Inflammatory macrophage (primary cell): Measurements from ENCODE around the gene TMEM132D.

ENCODE experiments used
- DNase-seq, 2 donors: peaks; one replicate each; pipeline ENCODE4 v3.0.0-alpha.2; 2020 to 2022

The TMEM132D gene

DNA sequence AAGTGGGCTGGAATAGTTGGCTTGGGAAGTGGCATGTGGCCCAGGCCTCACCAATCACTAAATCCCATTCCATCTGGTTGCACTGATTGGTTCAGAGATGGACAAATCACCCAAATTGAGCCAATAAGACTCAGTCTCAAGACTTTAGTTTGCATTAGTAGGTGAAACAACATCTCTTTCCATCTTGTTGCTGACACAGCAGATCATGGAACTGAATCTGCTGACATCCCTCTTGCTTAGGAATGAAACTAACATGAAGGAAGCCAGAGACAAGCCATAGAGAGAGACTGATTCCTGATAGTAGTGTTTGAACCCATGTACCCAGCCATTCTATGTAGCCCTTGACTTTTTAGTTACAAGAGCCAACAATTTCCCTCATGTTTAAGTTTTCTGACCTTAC, 743.5 kb downstream of the TMEM132D start:
- no peak for DNase-seq

DNA sequence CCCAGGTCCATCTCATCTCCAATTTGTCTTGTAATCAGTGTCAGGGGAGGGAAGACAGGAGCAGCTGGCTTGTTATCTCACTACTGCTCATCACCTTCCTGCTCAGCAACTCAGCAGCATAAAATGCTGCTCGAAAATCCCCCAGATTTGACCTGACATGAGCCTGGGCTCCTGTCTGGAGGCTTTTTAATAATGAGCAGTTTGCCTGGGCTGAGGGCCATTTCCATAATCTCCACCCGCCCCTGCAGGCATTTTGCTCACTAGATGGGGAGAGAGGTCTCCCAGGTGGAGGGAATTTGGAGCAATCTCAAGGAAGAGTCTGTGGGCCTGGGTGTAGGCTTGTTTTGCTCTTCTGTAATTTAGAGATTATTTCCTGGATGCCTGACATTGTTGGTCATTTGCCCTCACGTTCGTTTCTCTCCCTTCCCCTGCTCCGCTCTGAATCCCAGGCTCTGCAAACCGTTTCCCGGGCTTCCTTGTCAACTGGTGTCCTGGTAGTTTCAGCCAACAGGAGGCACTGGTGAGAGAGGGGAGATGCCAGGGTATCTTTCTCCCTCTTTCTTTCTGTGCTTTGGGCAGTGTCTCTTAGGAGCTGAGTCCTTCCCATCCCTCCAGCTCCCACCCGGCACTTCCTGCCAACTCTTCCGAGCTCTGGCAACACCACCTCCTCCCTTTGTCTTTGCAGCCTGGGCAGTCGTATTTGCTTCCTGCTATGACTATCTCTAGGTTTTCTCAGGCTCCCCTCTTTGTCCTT, 751.3 kb downstream of the TMEM132D start:
- no peak for DNase-seq

GRCh38 chr12:129150721-129151120, 753.1 kb downstream of the TMEM132D start:
- DNase-seq, result no peak

- no peak for DNase-seq
These were observed 758.4 kb downstream of the TMEM132D start for GRCh38 chr12:129145381-129145780.

- no peak for DNase-seq
These were observed 765.0 kb downstream of the TMEM132D start for GRCh38 chr12:129138776-129139175.

DNA sequence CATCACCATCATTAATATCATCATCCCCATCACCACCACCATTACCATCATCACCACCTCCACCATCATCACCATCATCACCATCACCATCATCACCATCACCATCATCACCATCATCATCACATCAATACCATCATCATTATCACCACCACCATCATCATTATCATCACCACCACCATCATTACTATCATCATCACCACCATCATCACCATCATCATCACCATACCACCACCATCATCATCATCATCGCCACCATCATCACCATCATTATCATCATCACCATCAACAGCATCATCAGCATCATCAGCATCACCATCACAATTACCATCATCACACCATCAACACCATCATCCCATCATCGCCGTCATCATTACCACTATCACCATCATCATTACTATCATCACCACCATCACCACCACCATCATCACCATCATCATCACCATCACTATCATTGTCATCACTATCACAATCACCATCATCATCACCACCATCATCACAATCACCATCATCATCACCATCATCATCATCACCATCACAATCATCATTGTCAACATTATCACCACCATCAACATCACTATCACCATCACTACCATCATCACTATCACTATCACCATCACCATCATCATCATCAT, 767.0 kb downstream of the TMEM132D start:
- DNase-seq, result no peak

GRCh38 chr12:129127771-129128170, 776.1 kb downstream of the TMEM132D start:
- DNase-seq, result no peak

- DNase-seq, result no peak
These were observed 776.6 kb downstream of the TMEM132D start for GRCh38 chr12:129127211-129127610.

GRCh38 chr12:129119537-129119936, 784.3 kb downstream of the TMEM132D start:
- no peak for DNase-seq

GRCh38 chr12:129115558-129115957, 788.3 kb downstream of the TMEM132D start:
- DNase-seq, result no peak

DNA sequence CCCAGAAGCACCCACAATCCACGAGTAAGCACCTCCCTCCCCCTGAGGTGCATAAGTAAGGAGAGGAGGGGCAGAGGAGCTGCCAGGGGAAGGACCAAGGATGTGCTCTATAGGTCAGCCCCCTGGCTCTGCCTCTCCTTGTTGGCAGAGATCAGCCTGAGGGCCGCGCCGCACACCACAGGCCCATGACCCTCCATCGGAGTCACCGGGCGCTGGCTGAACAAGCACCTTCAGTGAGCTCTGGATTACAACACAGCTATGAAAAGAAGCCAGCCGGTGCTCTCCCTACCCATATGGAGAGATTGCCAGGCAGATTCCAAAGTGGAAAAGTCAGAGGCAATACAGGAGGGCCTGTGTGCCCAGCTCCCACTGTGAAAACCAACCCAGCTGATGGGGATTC, 793.2 kb downstream of the TMEM132D start:
- no peak for DNase-seq

GRCh38 chr12:129109174-129110001, 794.4 kb downstream of the TMEM132D start:
- no peak for DNase-seq

DNA sequence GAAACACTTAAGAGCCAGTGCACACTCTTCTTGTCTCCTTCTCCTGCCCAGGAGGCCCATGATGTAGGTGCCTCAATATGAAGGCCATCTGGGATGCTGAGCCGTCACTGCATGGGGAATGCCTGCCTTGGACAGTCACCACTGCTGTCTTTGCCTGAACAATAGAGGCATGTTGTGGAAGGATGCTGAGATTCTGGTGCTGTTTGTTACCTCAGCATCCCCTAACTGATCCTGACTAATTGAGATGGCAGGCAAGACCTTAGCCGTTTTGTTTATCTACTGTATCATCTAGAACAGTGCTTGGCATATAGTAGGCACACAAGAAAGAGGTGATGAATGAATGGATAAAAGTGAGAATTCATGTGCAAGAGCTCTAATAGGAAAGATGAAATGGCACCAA, 797.1 kb downstream of the TMEM132D start:
- no peak for DNase-seq

DNA sequence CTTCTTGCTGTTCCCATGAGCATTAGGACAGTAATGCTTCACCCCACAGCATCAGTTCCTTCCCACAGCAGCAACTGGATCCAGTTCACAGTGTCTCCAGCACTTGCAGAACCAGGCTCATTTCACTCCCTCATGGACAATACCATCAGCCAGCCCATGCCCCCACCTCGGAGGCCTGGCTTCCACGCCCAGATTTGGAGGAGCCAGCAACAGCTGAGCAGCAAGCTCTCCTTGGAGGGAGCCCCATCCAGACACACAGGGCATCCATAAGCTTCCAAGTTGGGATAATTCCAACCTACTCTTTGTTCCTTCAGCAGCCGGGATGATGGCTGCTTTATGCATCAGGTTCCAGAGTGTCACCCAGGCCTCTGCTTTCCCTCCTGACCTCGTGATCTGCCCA, 800.6 kb downstream of the TMEM132D start:
- no peak for DNase-seq

- no peak for DNase-seq
These were observed 801.6 kb downstream of the TMEM132D start for GRCh38 chr12:129102233-129102632.

DNA sequence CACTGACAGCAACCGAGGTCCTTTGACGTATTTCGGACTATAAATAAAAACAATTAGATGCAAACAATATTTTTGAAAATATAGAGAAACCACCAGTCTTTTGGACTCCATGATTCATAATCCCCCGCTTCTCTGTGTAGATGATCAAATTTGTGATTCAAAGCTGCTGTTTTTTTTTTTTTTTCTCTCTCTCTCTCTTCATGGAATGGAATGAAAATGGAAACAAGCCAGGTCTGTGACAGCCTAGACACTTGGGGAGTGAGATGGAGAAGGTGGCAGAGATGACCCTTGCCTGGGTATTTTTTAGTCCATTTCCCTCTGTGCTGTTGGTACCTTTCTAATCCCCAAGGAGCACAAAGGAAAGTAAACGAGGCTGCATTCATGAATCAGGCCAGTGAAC, 802.0 kb downstream of the TMEM132D start:
- DNase-seq, result no peak

GRCh38 chr12:129101404-129101803, 802.4 kb downstream of the TMEM132D start:
- no peak for DNase-seq

DNA sequence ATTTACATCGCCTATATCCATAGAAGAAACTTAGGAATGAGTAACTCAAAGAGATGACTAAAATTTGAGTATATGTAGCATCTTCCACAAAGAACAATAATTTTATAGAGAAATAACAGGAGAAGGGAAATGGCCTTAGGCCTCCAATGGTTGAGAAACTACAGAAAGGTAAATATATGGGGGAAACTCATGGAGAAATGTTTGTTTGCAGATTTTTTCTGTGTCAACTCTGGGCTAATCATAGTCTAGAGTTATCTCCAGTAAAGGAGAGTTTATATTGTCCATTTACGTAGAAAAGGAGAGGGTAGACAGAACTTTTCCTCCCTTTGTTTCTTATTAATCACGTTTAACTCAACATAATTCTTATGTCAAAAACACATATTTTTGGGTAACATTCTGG, 806.4 kb downstream of the TMEM132D start:
- no peak for DNase-seq

DNA sequence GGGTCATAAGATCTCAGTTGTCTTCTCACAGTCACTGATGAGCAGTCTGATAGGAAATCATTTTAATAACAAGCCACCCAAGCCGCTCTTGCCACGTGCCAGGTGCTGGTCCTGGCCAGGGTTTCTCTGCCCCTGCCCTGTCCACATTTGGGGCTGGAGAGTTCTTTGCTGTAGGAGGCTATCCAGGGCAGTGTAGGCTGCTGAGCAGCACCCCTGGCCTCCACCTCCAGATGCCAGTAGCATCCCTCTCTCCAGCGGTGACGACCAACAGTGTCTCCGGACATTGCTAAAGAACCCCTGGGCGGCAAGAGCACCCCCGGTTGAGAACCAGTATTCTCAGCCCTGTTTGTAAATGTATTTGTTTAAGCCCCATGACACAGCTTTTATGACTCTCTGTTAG, 806.9 kb downstream of the TMEM132D start:
- DNase-seq, result no peak

GRCh38 chr12:129096184-129096583, 807.6 kb downstream of the TMEM132D start:
- no peak for DNase-seq

DNA sequence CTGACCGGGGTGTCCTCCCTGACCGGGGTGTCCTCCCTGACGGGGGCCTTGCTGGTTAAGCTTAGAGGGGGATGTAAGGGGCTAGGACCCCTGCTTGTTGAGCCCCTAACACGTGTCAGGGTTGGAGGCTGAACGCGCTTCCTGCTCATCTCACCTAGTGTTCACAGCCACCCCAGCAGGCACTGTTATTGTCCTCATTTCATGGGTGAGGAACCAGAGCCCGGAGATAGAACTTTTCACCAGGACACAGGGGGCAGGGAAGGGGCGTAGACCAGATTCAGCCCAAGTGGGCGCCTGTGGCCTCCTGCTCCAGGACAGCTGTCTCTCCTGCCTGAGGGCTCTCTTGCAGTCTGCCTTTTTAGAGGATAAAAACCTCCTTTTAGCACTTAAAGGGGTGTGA, 814.2 kb downstream of the TMEM132D start:
- DNase-seq, result no peak

DNA sequence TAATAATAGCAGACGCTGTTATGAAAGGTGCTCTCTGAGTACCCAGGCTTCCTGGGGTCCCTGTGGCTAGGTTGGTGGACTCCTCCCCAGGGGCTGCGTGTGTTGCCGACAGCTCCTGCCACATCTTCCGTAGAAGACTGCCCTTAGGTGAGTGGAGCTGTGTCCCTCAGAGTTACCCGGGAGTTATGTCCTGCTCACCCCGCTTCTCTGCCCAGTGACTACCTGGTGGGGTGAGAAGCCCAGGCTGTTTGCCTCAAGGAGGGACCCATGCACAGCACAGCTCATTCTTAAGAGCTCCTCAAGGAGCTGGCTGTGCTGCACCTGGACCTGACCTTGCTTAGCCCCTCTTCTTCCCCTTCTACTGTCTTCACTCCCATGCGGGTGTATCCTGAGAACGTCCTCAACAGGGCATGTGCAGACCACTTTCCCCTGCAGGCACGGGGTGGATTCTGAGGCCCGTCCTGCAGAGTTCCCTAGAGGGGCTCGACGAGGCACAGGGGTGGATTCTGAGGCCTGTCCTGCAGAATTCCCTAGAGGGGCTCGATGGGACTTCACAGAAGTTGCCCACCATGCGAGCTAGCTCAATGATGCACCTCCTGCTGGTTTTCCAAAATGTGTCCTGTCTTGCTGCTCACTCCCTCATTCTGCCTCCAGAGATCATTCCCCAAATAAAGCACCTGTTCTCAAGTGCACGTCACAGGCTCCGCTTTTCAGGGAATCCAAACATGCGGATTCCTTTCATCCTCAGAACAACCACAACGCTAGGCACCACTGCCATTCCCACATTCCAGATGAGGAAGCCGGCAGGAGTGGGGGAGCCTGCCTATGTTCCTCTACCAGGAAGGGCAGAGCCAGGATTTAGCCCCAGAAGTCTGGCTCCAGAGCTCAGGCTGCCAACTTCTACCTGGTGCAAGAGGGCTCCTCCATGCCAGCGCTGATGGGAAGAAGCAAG, 818.7 kb downstream of the TMEM132D start:
- no peak for DNase-seq
